Brain microvascular endothelial cell (primary cell): ENCODE measurements around the gene G2E3.
"Not testable (repeated sequence)": the region's sequence is repeated elsewhere in the genome, so short reads cannot be mapped to it uniquely, and the experiment has no call there.

Source experiments
- DNase-seq: peaks from one replicate; pipeline ENCODE4 v3.0.0-alpha.2; 2020
- H3K27ac ChIP-seq: fragments of 250-450 bp; sonication (Bioruptor Pico); 2 replicates; pipeline ENCODE4 v1.5.1; 2020; ENCODE audit warnings: mild to moderate bottlenecking, moderate library complexity
- H3K27me3 ChIP-seq: fragments of 250-450 bp; sonication (Bioruptor Pico); replicated peaks from 2 replicates; pipeline ENCODE4 v1.5.1; 2020; ENCODE audit warnings: mild to moderate bottlenecking
- H3K36me3 ChIP-seq: fragments of 250-450 bp; sonication (Bioruptor Pico); replicated peaks from 2 replicates; pipeline ENCODE4 v1.5.1; 2020; ENCODE audit warnings: mild to moderate bottlenecking
- H3K4me3 ChIP-seq: 2 replicates; pipeline ENCODE4 v1.5.1; 2011; ENCODE audit warnings: low read depth, mild to moderate bottlenecking, control low read depth, low read length, moderate library complexity
- in situ Hi-C: cut with HindIII; loops from 2 replicates; pipeline ENCODE4 v1.10.0; 2017; ENCODE audit warnings: low sequenced_read_pairs, low pct_ligation_motif_present
- TF ChIP-seq, protein P1 (sequence below): IDR thresholded peaks from 2 replicates; pipeline ENCODE4 v1.5.1; 2011; ENCODE audit warnings: low read depth, mild to moderate bottlenecking, moderate library complexity, low read length, control low read depth, inconsistent platforms; ENCODE audit errors: missing control alignments

Gene G2E3

DNA sequence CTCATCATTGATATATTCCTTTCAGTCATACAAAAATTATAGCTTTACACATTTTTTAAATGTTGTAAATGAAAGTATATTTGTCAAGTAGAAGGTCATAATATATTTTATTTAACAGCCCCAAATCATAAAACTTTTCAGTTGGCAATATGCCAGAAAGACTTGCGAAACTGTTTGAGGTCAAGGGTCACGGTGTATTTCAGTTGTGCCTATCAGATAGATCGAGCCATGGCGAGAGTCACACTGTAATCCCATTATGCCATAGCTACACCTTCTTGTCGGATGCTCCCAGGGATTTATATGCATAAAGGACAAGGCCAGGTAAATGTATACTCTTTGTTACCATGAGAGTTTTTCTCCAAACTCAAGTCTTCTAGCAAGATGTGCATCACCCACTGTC, 26.7 kb upstream of the G2E3 start:
- Histone ChIP-seq H3K27ac (no peak overlapping the region), H3K27me3 (no peaks in the 10 kb centered on the region), H3K4me3 (no peak overlapping the region), H3K36me3 (no peaks in the 10 kb centered on the region)
- TF ChIP-seq, protein P1, sequence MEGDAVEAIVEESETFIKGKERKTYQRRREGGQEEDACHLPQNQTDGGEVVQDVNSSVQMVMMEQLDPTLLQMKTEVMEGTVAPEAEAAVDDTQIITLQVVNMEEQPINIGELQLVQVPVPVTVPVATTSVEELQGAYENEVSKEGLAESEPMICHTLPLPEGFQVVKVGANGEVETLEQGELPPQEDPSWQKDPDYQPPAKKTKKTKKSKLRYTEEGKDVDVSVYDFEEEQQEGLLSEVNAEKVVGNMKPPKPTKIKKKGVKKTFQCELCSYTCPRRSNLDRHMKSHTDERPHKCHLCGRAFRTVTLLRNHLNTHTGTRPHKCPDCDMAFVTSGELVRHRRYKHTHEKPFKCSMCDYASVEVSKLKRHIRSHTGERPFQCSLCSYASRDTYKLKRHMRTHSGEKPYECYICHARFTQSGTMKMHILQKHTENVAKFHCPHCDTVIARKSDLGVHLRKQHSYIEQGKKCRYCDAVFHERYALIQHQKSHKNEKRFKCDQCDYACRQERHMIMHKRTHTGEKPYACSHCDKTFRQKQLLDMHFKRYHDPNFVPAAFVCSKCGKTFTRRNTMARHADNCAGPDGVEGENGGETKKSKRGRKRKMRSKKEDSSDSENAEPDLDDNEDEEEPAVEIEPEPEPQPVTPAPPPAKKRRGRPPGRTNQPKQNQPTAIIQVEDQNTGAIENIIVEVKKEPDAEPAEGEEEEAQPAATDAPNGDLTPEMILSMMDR, result no peak
- DNase-seq, result no peak
- in situ Hi-C loops, result no loop called here

DNA sequence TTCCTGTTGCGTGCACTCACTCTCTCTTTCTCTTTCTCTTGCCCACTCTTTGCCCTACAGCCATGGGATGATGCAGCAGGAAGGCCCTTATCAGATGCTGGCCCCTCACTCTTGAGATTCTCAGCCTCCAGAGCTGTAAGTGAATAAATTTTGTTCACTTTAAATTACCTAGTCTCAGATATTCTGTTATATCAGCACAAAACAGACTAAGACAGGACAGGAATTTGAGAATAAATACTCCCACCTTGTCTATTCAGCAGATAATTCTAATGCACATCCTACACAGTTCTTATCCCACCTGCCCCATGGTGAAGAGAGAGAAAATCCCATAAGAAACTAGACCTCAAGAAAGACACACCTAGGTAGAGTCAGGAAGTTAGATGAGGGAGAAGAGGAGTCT, 25.8 kb upstream of the G2E3 start:
- DNase-seq, result no peak
- in situ Hi-C loops, result no loop called here
- Histone ChIP-seq H3K27me3 (no peaks in the 10 kb centered on the region), H3K4me3 (no peak overlapping the region), H3K36me3 (no peaks in the 10 kb centered on the region), H3K27ac (no peak overlapping the region)
- TF ChIP-seq, protein P1, result no peak

DNA sequence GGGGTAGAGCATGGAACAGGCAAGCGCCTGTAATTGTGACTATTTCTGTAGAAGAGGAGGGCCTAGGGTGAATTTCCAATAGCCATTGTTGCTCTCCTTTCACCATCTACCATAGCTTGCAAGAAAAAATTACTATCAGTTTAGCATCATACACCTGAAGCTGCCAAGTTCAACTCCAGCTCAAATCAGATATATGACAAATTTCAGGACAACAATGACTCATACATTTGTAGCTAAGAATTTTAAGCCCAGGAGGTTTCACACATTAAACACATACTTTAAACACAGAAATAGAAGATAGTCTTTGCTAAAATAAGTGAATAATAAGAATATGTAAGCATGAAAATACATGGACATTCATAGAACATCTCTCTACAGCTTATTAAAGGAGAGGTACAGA, 17.6 kb upstream of the G2E3 start:
- TF ChIP-seq, protein P1, result no peak
- no peaks in the 10 kb centered on the region for H3K27me3 ChIP-seq

DNA sequence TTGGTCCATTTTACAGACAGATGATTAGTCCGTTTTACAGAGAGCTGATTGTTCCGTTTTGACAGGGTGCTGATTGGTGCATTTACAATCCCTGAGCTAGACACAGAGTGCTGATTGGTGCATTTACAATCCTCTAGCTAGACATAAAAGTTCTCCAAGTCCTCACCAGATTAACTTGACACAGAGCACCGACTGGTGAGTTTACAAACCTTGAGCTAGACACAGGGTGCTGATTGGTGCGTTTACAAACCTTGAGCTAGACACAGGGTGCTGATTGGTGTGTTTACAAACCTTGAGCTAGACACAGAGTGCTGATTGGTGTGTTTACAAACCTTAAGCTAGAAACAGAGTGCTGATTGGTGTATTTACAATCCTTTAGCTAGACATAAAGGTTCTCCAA, 12.2 kb upstream of the G2E3 start:
- DNase-seq, H3K4me3 ChIP-seq, H3K36me3 ChIP-seq, H3K27me3 ChIP-seq, in situ Hi-C loops, H3K27ac ChIP-seq: not testable (repeated sequence)

More for the DNA sequence above, 17.6 kb upstream of the G2E3 start:
- no peak for DNase-seq
- no peaks in the 10 kb centered on the region for H3K36me3 ChIP-seq
- H3K4me3 ChIP-seq, result no peak overlapping the region
- H3K27ac ChIP-seq, result no peak overlapping the region
- in situ Hi-C loops, result no loop called here

DNA sequence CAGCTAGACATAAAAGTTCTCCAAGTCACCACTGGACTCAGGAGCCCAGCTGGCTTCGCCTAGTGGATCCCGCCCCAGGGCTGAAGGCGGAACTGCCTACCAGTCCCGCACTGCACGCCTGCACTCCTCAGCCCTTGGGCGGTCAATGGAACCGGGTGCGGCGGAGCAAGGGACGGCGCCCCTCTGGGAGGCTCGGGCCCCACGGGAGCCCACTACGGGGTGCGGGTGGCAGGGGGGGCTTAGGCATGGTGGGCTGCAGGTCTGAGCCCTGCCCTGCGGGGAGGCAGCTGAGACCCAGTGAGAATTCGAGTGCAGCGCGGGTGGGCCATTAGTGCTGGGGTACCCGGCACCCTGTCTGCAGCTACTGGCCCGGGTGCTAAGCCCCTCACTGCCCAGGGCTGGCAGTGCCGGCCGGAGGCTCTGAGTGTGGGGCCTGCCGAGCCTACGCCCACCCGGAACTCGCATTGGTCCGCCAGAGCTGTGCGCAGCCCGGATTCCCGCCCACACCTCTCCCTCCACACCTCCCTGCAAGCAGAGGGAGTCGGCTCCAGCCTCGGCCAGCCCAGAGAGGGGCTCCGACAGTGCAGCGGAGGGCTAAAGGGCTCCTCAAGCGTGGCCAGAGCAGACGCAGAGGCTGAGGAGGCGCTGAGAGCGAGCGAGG, 11.4 kb upstream of the G2E3 start:
- DNase-seq, result no peak
- no peak overlapping the region for H3K27ac ChIP-seq
- in situ Hi-C loops, result no loop called here
- H3K36me3 ChIP-seq, result no peaks in the 10 kb centered on the region
- H3K4me3 ChIP-seq, result no peak overlapping the region
- TF ChIP-seq, protein P1, result no peak
- H3K27me3 ChIP-seq, result no peaks in the 10 kb centered on the region

DNA sequence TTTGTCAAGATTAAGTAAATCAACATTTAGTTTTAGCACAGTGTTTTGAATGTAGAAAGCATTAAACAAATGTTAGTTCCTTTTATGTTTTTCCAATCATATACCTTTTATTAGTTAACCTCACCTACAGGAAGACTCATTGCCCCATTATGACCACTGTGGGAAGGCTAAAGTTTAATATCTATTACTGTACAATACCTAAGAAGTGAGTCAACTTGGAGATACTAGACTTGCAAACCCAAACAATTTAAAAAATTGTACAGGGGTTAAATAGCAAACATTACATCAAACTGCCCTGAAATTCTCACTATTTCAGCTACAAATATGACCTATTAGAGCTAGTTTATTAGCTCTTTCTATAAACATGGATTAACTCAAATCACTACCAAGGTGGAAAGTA, 8.6 kb upstream of the G2E3 start:
- H3K27ac ChIP-seq, result no peak overlapping the region
- in situ Hi-C loops, result no loop called here
- no peak for DNase-seq

More for the DNA sequence above, 8.6 kb upstream of the G2E3 start:
- H3K36me3 ChIP-seq, result no peaks in the 10 kb centered on the region
- H3K27me3 ChIP-seq, result no peaks in the 10 kb centered on the region
- TF ChIP-seq, protein P1, result no peak
- H3K4me3 ChIP-seq, result no peak overlapping the region
